BJ (cell line): Measurements from ENCODE around the gene KLHL40. TPM values are rescaled to one million over a fixed set of nuclear protein-coding genes. Genes with fewer than 3 reads are reported as not detected.

Source experiments
- CTCF ChIA-PET: fragments of 350-600 bp; formaldehyde crosslinking; extraction: SDS; loops from one replicate; lab custom pipeline; 2021; ENCODE audit warnings: antibody characterized with exemption, inconsistent platforms; lab: Yijun Ruan, JAX
- POLR2A ChIA-PET: fragments of 300-600 bp; sonication (Branson Sonifier 250); formaldehyde crosslinking; extraction: SDS; loops from one replicate; lab custom pipeline; 2021; ENCODE audit warnings: antibody characterized with exemption; lab: Charles Lee
- DNase-seq: peaks from one replicate; pipeline ENCODE4 v3.0.0-alpha.2; 2011; ENCODE audit warnings: low read depth
- H3K27me3 ChIP-seq: 2 replicates; pipeline ENCODE4 v1.6.0; 2011; ENCODE audit warnings: low read length; ENCODE audit not compliant: control insufficient read depth, insufficient read depth
- H3K36me3 ChIP-seq: 2 replicates; pipeline ENCODE4 v1.5.1; 2011; ENCODE audit warnings: low read length; ENCODE audit not compliant: control insufficient read depth, insufficient read depth
- H3K4me3 ChIP-seq: 2 replicates; pipeline ENCODE4 v1.5.1; 2011; ENCODE audit warnings: low read depth, mild to moderate bottlenecking, control low read depth, low read length
- polyA plus RNA-seq: library from polyadenylated mRNA; depleted of rRNA; stranded (reverse); fragments of >200 nt; gene quantifications from 2 replicates; pipeline ENCODE4 v1.2.3, GENCODE V29; 2011; rRNA removed
- TF ChIP-seq, protein P1 (sequence below): IDR thresholded peaks from 2 replicates; pipeline ENCODE4 v1.5.1; 2011; ENCODE audit warnings: low read depth, mild to moderate bottlenecking, control low read depth, inconsistent platforms, low read length, moderate library complexity; ENCODE audit not compliant: insufficient read depth

The KLHL40 gene
- polyA plus RNA-seq, 1 experiment, result not detected

DNA sequence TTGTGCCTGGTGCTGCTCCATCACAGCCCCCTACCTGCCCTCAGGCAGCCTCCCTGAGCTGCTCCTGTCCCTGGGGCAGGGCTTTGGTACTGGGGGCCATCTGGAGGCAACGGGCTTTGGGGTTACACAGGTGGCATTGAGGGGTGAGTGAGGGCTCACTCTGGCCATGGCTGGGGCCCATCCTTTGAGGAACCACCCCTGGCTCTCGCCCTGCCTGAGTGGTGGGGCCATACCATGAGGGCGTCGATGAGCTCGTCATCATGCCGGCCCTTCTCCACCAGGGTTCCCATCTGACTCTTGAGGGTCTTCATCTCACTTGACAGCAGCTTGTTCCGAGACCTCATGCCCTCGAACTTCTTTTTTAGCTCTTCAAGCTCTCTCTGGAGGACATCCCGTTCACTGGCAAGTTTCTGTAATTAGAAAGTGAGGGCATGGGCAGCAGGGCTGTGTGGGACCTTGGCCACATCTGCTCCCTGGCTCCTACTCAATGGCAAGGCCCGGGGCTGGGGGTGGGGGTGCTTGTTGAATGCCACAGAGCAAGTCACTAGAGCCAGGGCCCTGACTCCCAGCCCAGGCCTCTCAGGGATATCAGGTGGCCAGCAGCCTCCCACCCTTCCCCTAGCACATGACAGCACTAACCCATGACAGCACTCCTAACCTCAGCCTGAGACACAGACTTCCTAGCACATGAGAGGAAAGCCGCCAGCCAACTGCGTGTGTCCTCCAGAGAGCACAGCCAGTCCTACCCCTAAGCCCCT is 54.2 kb downstream of the KLHL40 start:
- Histone ChIP-seq H3K27me3 (0 out of 2 replicates have a peak, but pooled peaks cover 1% of the 10 kb centered on the region), H3K4me3 (no peak overlapping the region), H3K36me3 (no peaks in the 10 kb centered on the region)
- no peak for DNase-seq
- ChIA-PET POLR2A (no interaction called here), CTCF (interaction anchor here (0.6 to 1.2 kb wide), 2 partner anchors 10 to 11 kb away, joined by 3 read pairs; no protein-coding TSS in a partner anchor)
- TF ChIP-seq, protein P1, sequence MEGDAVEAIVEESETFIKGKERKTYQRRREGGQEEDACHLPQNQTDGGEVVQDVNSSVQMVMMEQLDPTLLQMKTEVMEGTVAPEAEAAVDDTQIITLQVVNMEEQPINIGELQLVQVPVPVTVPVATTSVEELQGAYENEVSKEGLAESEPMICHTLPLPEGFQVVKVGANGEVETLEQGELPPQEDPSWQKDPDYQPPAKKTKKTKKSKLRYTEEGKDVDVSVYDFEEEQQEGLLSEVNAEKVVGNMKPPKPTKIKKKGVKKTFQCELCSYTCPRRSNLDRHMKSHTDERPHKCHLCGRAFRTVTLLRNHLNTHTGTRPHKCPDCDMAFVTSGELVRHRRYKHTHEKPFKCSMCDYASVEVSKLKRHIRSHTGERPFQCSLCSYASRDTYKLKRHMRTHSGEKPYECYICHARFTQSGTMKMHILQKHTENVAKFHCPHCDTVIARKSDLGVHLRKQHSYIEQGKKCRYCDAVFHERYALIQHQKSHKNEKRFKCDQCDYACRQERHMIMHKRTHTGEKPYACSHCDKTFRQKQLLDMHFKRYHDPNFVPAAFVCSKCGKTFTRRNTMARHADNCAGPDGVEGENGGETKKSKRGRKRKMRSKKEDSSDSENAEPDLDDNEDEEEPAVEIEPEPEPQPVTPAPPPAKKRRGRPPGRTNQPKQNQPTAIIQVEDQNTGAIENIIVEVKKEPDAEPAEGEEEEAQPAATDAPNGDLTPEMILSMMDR, result no peak

DNA sequence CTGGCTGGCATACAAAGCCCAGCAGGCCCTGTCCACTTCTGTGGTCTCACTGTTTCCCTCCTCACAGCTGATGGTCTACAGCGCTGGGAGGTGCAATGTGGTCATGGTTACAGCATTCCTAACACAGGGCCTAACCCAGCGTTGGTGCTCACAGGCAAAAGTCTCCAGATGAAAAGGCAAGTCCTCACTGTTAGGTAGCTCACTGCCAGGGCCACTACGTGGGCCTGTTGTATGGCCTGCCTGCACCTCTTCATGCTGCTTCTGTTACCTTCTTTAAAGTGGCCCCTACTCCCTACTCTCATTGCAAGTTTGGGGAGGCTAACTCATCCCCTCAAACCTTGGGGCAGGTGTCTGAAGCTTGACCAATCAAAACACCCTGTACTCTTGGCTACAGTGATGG is 56.5 kb downstream of the KLHL40 start:
- no peak for DNase-seq
- TF ChIP-seq, protein P1, result no peak
- ChIA-PET POLR2A (no interaction called here), CTCF (interaction anchor here (0.6 to 1.8 kb wide), 5 partner anchors 12 to 83 kb away, joined by 3 to 7 read pairs (median 3); no protein-coding TSS in a partner anchor)
- Histone ChIP-seq H3K36me3 (no peaks in the 10 kb centered on the region), H3K27me3 (0 out of 2 replicates have a peak, but pooled peaks cover 1% of the 10 kb centered on the region), H3K4me3 (no peak overlapping the region)

Other genes with a start within 250 kb of the KLHL40 start
- gene VIPR1, start 182.9 kb upstream of the KLHL40 start, polyA plus RNA-seq, result not detected in 2 replicates
- gene SEC22C, start 103.6 kb upstream of the KLHL40 start, polyA plus RNA-seq, result 45.9 and 47.8 TPM in 2 replicates
- 19.7 and 25.7 TPM in 2 replicates for gene SS18L2, start 94.7 kb upstream of the KLHL40 start, polyA plus RNA-seq
- 19.0 and 37.6 TPM in 2 replicates for gene NKTR, start 84.9 kb upstream of the KLHL40 start, polyA plus RNA-seq
- 19.2 and 30.1 TPM in 2 replicates for gene ZBTB47, start 31.8 kb upstream of the KLHL40 start, polyA plus RNA-seq
- not detected in 2 replicates for gene HHATL, start 17.3 kb downstream of the KLHL40 start, polyA plus RNA-seq
- 0.16 and 0.18 TPM in 2 replicates for gene CCDC13, start 87.7 kb downstream of the KLHL40 start, polyA plus RNA-seq
- gene HIGD1A, start 119.0 kb downstream of the KLHL40 start, polyA plus RNA-seq, result 51.1 and 144 TPM in 2 replicates
- 0.15 TPM in 1 of 2 replicates, not detected in the other for gene ACKR2, start 123.9 kb downstream of the KLHL40 start, polyA plus RNA-seq
- gene CYP8B1, start 190.3 kb downstream of the KLHL40 start, polyA plus RNA-seq, result not detected in 2 replicates
- gene ZNF662, start 220.6 kb downstream of the KLHL40 start, polyA plus RNA-seq, result 1.2 and 2.1 TPM in 2 replicates